C4-2B (cell line): Measurements from ENCODE around the gene LY86.

Source experiments
- H3K27ac ChIP-seq: fragments of 450-650 bp; 2 replicates; pipeline ENCODE4 v1.5.1; 2017
- CTCF ChIP-seq: fragments of 450-650 bp; conservative IDR thresholded peaks from 2 replicates; pipeline ENCODE4 v1.5.1; 2017; ENCODE audit warnings: mild to moderate bottlenecking
- ZFX ChIP-seq: fragments of 450-650 bp; IDR thresholded peaks from 2 replicates; pipeline ENCODE4 v1.6.1; 2017

The LY86 gene

GRCh38 chr6:6575143-6575542 lies 13.4 kb upstream of the LY86 start:
- TF ChIP-seq CTCF: no peak
- TF ChIP-seq ZFX: no peak
- no peak overlapping the region for H3K27ac ChIP-seq

DNA sequence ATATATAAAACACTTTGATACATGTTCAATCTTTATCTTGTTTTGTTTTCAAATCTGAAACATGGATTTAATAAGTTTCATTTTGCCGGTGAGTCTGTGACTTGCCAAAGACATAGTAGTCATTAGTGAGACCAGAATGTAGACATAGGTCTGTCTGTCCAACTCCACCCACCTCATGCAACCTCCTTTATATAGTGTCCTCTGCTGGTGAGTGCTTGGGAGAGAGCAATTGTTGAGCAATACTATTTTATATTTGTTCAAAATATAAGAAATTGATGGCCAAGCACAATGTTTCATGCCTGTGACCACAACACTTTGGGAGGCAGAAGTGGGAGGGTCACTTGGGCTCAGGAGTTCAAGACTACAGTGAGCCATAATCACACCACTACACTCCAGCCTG lies 10.8 kb upstream of the LY86 start:
- no peak overlapping the region for H3K27ac ChIP-seq
- TF ChIP-seq CTCF (0 out of 2 replicates have a peak, but pooled peaks have one; percentile 7), ZFX (no peak)

DNA sequence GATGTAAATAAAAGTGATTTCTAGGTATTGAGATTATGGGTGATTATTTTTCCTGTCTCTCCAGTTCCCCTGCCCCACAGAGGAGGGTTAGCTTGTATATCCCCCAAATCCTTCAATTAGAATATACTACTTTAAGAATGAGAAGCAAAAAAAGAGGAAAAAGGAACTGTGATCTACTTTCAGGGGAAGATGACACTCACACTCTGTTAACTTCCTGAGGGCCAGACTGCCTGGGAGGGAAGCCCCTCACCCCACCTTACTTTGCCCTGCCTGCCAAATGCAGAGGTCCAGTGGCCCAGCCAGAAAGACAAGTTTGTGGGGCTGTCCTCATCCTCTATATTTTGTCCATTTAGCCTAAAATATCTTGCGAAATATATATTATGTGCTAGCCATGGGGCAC lies 9.2 kb upstream of the LY86 start:
- H3K27ac ChIP-seq: no peak overlapping the region
- no peak for TF ChIP-seq ZFX
- no peak for TF ChIP-seq CTCF

DNA sequence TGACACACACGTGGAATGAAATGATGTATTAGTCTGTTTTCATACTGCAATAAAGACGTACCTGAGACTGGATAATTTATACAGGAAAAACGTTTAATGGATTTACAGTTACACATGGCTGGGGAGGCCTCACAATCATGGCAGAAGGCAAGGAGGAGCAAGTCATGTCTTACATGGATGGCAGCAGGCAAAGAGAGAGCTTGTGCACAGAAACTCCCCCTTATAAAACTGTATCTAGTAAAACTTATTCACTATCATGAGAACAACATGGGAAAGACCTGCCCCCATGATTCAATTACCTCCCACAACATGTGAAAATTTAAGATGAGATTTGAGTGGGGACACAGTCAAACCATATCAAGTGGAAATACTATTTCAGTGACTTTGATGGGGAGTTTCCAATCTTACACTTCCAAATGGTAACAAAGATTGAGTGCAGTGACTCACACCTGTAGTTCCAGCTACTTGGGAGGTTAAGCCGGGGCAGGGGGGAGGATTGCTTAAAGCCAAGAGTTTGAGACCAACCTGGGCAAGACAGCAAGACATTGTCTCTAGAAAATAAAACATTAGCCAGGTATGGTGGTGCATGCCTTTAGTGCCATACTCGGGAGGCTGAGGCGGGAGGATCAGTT lies 8.2 kb upstream of the LY86 start:
- TF ChIP-seq ZFX (no peak), CTCF (no peak)

GRCh38 chr6:6581054-6581453 lies 7.5 kb upstream of the LY86 start:
- no peak for TF ChIP-seq ZFX
- no peak for TF ChIP-seq CTCF

More for the DNA sequence above, 8.2 kb upstream of the LY86 start:
- no peak overlapping the region for H3K27ac ChIP-seq

GRCh38 chr6:6582131-6582530 lies 6.4 kb upstream of the LY86 start:
- no peak for TF ChIP-seq CTCF
- no peak for TF ChIP-seq ZFX
- H3K27ac ChIP-seq: no peak overlapping the region

More at GRCh38 chr6:6581054-6581453, 7.5 kb upstream of the LY86 start:
- no peak overlapping the region for H3K27ac ChIP-seq

- H3K27ac ChIP-seq: no peak overlapping the region
- TF ChIP-seq ZFX: no peak
- TF ChIP-seq CTCF: no peak
Observed at GRCh38 chr6:6583836-6584235, 4.7 kb upstream of the LY86 start.
